Peyer's patch (tissue), 4 donors: ENCODE measurements around the gene ASTN1. TPM values are rescaled to one million over a fixed set of nuclear protein-coding genes. Genes with fewer than 3 reads are reported as not detected.

ENCODE experiments used
- DNase-seq, 3 donors: peaks; one replicate each; pipeline ENCODE4 v3.0.0-alpha.2; 2017 to 2019
- H3K27ac ChIP-seq, 4 donors: fragments of 200-600 bp; sonication (generic); one replicate each; pipeline ENCODE4 v1.5.1; 2016 to 2019
- H3K27me3 ChIP-seq, 2 donors: fragments of 200-600 bp; sonication (generic); one replicate each; pipeline ENCODE4 v1.5.1; 2019
- H3K36me3 ChIP-seq, 3 donors: fragments of 200-600 bp; sonication (generic); one replicate each; pipeline ENCODE4 v1.5.1; 2016 to 2019
- H3K4me1 ChIP-seq, 4 donors: fragments of 200-600 bp; sonication (generic); one replicate each; pipeline ENCODE4 v1.5.1; 2016 to 2019
- H3K4me3 ChIP-seq, 4 donors: fragments of 200-600 bp; sonication (generic); 1 replicate in 3 of 4; 2 replicates in 1 of 4; pipeline ENCODE4 v1.5.1; 2016 to 2019; ENCODE audit warnings: mild to moderate bottlenecking in 1 of 4
- H3K9me3 ChIP-seq, 4 donors: fragments of 200-600 bp; sonication (generic); one replicate each; pipeline ENCODE4 v1.5.1; 2016 to 2019; ENCODE audit warnings: mild to moderate bottlenecking in 1 of 4
- CTCF ChIP-seq, 6 experiments: fragments of 450-650 bp in 4 of 6; fragments of 200-600 bp in 2 of 6; sonication (generic) in 1 of 6; IDR thresholded peaks; one replicate each; pipeline ENCODE4 v1.5.1; 2017 to 2019; ENCODE audit warnings: antibody characterized with exemption in 6 of 6, mild to moderate bottlenecking in 3 of 6, moderate library complexity in 1 of 6
- POLR2A ChIP-seq, 2 donors: fragments of 450-650 bp; IDR thresholded peaks; one replicate each; pipeline ENCODE4 v1.5.1; 2017; ENCODE audit warnings: antibody characterized with exemption in 2 of 2, mild to moderate bottlenecking in 2 of 2, moderate library complexity in 2 of 2
- total RNA-seq, 4 donors: library from RNA; depleted of rRNA; stranded (reverse); fragments of >200 nt; gene quantifications; one replicate each; pipeline ENCODE4 v1.1.0, GENCODE V29; 2016

Gene ASTN1
- total RNA-seq, 4 donors from 2014 or later, result 0.28 TPM; not detected in 3

- no peaks in the 10 kb centered on the region for H3K9me3 ChIP-seq
- no peak overlapping the region for H3K27ac ChIP-seq
- H3K4me1 ChIP-seq, result no peaks in the 10 kb centered on the region
- H3K4me3 ChIP-seq, result no peak overlapping the region
- H3K36me3 ChIP-seq, result no peaks in the 10 kb centered on the region
- TF ChIP-seq CTCF (IDR thresholded peaks at IDR 0.05) (no peak), POLR2A (IDR thresholded peaks at IDR 0.05) (no peak)
- no peaks in the 10 kb centered on the region for H3K27me3 ChIP-seq
- DNase-seq, result no peak
Measured at GRCh38 chr1:176950736-176951324, 213.7 kb downstream of the ASTN1 start.

GRCh38 chr1:176949033-176949662 is 215.4 kb downstream of the ASTN1 start:
- no peaks in the 10 kb centered on the region for H3K4me1 ChIP-seq
- peak in 2 of 3 donors; percentile 16 to 46 for DNase-seq
- no peak overlapping the region for H3K27ac ChIP-seq
- H3K4me3 ChIP-seq, result no peak overlapping the region
- H3K9me3 ChIP-seq, result no peaks in the 10 kb centered on the region
- no peaks in the 10 kb centered on the region for H3K36me3 ChIP-seq
- TF ChIP-seq CTCF (IDR thresholded peaks at IDR 0.05), result peak in 1 of 6 experiments; percentile 8
- TF ChIP-seq POLR2A (IDR thresholded peaks at IDR 0.05), result no peak
- no peaks in the 10 kb centered on the region for H3K27me3 ChIP-seq

- TF ChIP-seq POLR2A (IDR thresholded peaks at IDR 0.05), result no peak
- H3K27me3 ChIP-seq, result no peaks in the 10 kb centered on the region
- DNase-seq, result no peak
- no peak overlapping the region for H3K4me3 ChIP-seq
- H3K27ac ChIP-seq, result no peak overlapping the region
- H3K36me3 ChIP-seq, result no peaks in the 10 kb centered on the region
- H3K9me3 ChIP-seq, result no peaks in the 10 kb centered on the region
- no peaks in the 10 kb centered on the region for H3K4me1 ChIP-seq
Measured at GRCh38 chr1:176944606-176945005, 219.9 kb downstream of the ASTN1 start.

GRCh38 chr1:176943783-176944182 is 220.7 kb downstream of the ASTN1 start:
- Histone ChIP-seq H3K27ac (no peak overlapping the region), H3K4me3 (no peak overlapping the region), H3K4me1 (no peaks in the 10 kb centered on the region), H3K27me3 (no peaks in the 10 kb centered on the region), H3K36me3 (no peaks in the 10 kb centered on the region), H3K9me3 (peaks cover 0 to 3% (median 0%) of the 10 kb centered on the region in 4 donors)
- DNase-seq, result no peak
- TF ChIP-seq CTCF (IDR thresholded peaks at IDR 0.05) (no peak), POLR2A (IDR thresholded peaks at IDR 0.05) (no peak)

- no peaks in the 10 kb centered on the region for H3K4me1 ChIP-seq
- TF ChIP-seq CTCF (IDR thresholded peaks at IDR 0.05) (no peak), POLR2A (IDR thresholded peaks at IDR 0.05) (no peak)
- H3K9me3 ChIP-seq, result peaks cover 0 to 3% (median 0%) of the 10 kb centered on the region in 4 donors
- H3K27ac ChIP-seq, result no peak overlapping the region
- H3K36me3 ChIP-seq, result no peaks in the 10 kb centered on the region
- no peaks in the 10 kb centered on the region for H3K27me3 ChIP-seq
- no peak for DNase-seq
- H3K4me3 ChIP-seq, result no peak overlapping the region
Measured at GRCh38 chr1:176942346-176942745, 222.2 kb downstream of the ASTN1 start.

GRCh38 chr1:176939993-176940392 is 224.5 kb downstream of the ASTN1 start:
- no peak for DNase-seq
- TF ChIP-seq POLR2A (IDR thresholded peaks at IDR 0.05), result no peak
- TF ChIP-seq CTCF (IDR thresholded peaks at IDR 0.05), result no peak
- no peak overlapping the region for H3K27ac ChIP-seq
- H3K4me1 ChIP-seq, result no peaks in the 10 kb centered on the region
- no peak overlapping the region for H3K4me3 ChIP-seq
- no peaks in the 10 kb centered on the region for H3K27me3 ChIP-seq
- no peaks in the 10 kb centered on the region for H3K36me3 ChIP-seq
- H3K9me3 ChIP-seq, result peaks cover 0 to 3% (median 0%) of the 10 kb centered on the region in 4 donors
